GM15510 (cell line): ENCODE data around the gene FHIT.

Experiments used
- POLR2A ChIP-seq: IDR thresholded peaks from 3 replicates; pipeline ENCODE4 v1.6.1; 2011; ENCODE audit warnings: borderline replicate concordance; ENCODE audit not compliant: insufficient read length; ENCODE audit errors: extremely low read depth

The FHIT gene

GRCh38 chr3:61199843-61200242, 51.4 kb downstream of the FHIT start:
- no peak for TF ChIP-seq POLR2A

GRCh38 chr3:61194892-61195538, 56.2 kb downstream of the FHIT start:
- no peak for TF ChIP-seq POLR2A

GRCh38 chr3:61192222-61192621, 59.0 kb downstream of the FHIT start:
- no peak for TF ChIP-seq POLR2A

DNA sequence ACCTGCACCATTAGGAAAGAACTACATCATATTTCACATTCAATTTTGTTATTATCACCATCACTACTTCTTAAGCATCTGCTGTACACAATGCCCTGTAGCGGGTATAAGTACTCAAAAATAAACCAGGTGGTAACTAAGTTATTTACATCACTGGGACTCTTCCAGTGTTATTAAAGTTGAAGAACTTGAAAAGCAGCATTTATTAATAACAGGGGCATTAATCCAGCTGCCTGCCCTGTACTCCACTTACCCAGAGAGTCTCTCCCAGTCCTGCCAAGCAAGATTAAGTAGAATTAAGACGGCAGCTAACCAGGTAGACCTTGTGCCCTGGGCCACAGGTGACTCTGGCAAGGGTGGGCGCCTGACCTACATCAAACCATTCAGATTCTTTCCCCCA, 65.2 kb downstream of the FHIT start:
- TF ChIP-seq POLR2A: no peak

- TF ChIP-seq POLR2A: no peak
Measured at GRCh38 chr3:61184956-61185355, 66.3 kb downstream of the FHIT start.

DNA sequence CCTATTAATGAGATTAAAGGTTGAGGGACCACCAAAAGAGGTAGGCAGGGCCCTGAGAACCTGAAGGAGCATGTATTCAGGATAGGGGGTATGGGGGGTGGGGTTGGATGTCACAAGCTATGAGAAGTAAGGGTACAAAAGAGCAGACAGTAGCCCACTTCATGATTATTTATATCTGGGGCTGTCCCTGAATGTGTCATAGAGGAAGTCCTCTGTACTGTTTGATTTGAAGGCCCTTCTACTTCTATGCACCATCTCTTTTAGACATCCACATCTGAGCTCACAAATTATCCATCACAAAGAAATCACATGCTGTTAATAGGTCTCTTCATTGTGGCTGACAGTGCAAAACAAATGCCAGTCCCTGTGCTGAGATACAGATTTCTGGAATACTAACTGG, 68.6 kb downstream of the FHIT start:
- TF ChIP-seq POLR2A: no peak

DNA sequence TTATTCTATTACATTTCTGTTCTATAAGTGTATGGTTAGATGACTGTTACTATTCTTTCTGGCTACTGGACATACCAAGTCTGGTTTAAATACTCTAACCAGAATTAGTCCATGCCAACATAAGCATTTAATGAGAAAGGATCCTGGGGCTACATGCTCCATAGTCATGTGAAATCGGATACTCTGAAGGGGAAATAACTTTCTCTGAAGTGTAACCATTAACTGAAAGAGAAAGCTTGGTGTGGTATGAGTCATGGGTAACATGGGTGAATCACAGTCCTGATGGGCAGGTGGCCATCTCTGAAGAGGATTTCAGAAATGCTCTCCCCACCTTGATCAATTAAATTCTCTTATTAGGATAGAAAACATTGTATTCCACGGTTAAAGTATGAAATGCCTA, 69.4 kb downstream of the FHIT start:
- TF ChIP-seq POLR2A: no peak

- TF ChIP-seq POLR2A: no peak
Measured at GRCh38 chr3:61180206-61180605, 71.0 kb downstream of the FHIT start.

DNA sequence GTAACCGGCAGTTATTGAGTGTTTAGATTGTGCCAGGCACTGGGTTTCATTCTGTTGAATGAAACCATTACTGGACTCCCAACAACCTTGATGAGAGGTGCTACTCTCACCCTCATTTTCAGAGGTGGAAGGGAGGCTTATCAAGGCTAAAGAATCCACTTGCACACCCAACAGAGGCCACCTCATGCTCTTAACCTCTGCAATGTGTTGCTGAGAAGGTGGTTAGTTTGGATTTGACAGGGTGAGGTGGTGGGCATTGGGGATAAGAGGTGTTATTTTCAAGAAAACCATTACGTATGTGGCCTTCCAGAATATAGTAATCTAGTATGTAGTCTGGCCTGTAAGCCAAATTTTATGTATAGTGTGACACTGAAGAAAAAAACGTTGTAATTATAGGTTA, 73.1 kb downstream of the FHIT start:
- no peak for TF ChIP-seq POLR2A

GRCh38 chr3:61177450-61177849, 73.8 kb downstream of the FHIT start:
- TF ChIP-seq POLR2A: no peak

GRCh38 chr3:61173676-61174075, 77.6 kb downstream of the FHIT start:
- no peak for TF ChIP-seq POLR2A

GRCh38 chr3:61172684-61173083, 78.6 kb downstream of the FHIT start:
- no peak for TF ChIP-seq POLR2A

DNA sequence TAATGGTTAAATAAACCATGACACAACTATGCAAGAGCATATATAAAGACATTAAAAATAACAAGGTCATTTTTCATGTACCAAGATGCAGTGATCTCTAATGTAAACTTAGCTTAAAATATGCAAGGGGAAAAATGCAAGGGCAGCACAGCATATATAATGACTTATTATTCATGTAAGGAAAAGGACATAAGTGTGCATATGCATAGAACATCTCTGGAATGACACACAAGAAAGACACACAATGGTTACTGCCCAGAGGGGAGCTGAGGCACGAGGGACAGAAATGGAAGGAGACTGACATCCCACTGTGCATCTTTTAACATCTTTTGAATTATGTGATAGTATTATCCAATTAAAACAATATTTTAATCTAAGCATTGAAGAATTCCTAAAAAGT, 79.0 kb downstream of the FHIT start:
- TF ChIP-seq POLR2A: no peak

- TF ChIP-seq POLR2A: no peak
Measured at GRCh38 chr3:61169621-61170251, 81.5 kb downstream of the FHIT start.

DNA sequence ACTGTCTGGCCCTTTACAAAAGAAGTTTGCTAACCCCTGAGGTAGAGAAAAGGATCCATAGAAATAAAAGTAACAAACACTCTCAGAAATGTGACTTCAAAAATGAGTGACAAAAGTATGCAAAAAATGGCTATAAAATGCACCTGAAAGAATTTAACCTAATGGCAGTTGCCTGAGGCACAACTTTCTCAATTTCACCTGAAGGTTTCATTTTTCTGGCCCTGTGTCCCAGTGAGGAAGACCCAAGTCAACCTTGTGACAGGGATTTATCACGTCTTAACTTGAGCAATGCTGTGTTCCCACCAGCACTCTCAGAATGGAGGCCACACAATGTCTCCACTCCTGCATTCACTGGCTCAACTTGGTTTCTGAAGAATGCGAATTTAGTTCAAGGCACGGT, 83.0 kb downstream of the FHIT start:
- no peak for TF ChIP-seq POLR2A

DNA sequence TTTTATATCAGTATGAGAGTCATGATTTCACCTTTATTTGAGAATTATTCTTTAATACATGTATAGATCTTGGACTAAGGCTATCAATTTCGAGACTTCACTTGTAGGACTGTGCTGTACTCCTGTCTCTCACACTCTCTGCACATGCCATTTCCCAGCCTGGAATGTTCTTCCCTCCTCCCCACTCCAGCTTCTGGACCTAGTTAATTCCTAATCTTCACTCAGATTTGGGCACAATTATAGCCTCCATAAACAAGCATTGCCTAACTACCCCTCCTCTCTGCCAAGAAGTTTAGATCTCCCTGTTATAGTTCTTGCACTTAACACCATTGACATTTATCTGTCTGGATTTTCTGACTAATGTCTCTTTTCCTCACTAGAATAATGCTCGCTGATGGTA, 88.3 kb downstream of the FHIT start:
- TF ChIP-seq POLR2A: no peak
